HEK293T (cell line): ENCODE results near the gene ABR.

Experiments used
- CTCF ChIA-PET: fragments of 350-600 bp; formaldehyde crosslinking; extraction: SDS; loops from one replicate; lab custom pipeline; 2021; ENCODE audit warnings: antibody characterized with exemption, inconsistent platforms; lab: Yijun Ruan, JAX
- POLR2A ChIA-PET: fragments of 350-600 bp; formaldehyde crosslinking; extraction: SDS; loops from one replicate; lab custom pipeline; 2020; ENCODE audit warnings: antibody characterized with exemption, inconsistent platforms; lab: Yijun Ruan, JAX
- DNase-seq: peaks from one replicate; pipeline ENCODE4 v3.0.0; 2012; ENCODE audit warnings: mixed read lengths; ENCODE audit errors: extremely low spot score
- ARNT ChIP-seq: fragments of 450-650 bp; IDR thresholded peaks from 2 replicates; pipeline ENCODE4 v1.6.1; 2017; ENCODE audit warnings: mild to moderate bottlenecking
- BHLHE40 ChIP-seq: fragments of 450-650 bp; IDR thresholded peaks from 2 replicates; pipeline ENCODE4 v1.6.1; 2016; ENCODE audit warnings: mild to moderate bottlenecking, moderate library complexity, borderline replicate concordance
- CTBP1 ChIP-seq: fragments of 450-650 bp; IDR thresholded peaks from 2 replicates; pipeline ENCODE4 v1.6.1; 2016; ENCODE audit warnings: borderline replicate concordance
- ELF4 ChIP-seq: fragments of 450-650 bp; IDR thresholded peaks from 2 replicates; pipeline ENCODE4 v1.6.1; 2017; ENCODE audit warnings: antibody characterized with exemption
- FOXA1 ChIP-seq: fragments of 450-650 bp; IDR thresholded peaks from 2 replicates; pipeline ENCODE4 v1.6.1; 2016; ENCODE audit warnings: mild to moderate bottlenecking
- FOXK2 ChIP-seq: fragments of 450-650 bp; IDR thresholded peaks from 2 replicates; pipeline ENCODE4 v1.6.1; 2016; ENCODE audit warnings: mild to moderate bottlenecking
- FOXM1 ChIP-seq: fragments of 450-650 bp; IDR thresholded peaks from 2 replicates; pipeline ENCODE4 v1.6.1; 2017; ENCODE audit warnings: mild to moderate bottlenecking, borderline replicate concordance
- HDGF ChIP-seq: fragments of 450-650 bp; IDR thresholded peaks from 2 replicates; pipeline ENCODE4 v1.6.1; 2017; ENCODE audit warnings: antibody characterized with exemption, borderline replicate concordance
- L3MBTL2 ChIP-seq: fragments of 450-650 bp; conservative IDR thresholded peaks from 2 replicates; pipeline ENCODE4 v1.6.1; 2016; ENCODE audit warnings: mild to moderate bottlenecking
- LEF1 ChIP-seq: fragments of 450-650 bp; IDR thresholded peaks from 2 replicates; pipeline ENCODE4 v1.6.1; 2017; ENCODE audit warnings: mild to moderate bottlenecking, borderline replicate concordance
- NFRKB ChIP-seq: fragments of 450-650 bp; IDR thresholded peaks from 2 replicates; pipeline ENCODE4 v1.6.1; 2016; ENCODE audit warnings: mild to moderate bottlenecking, moderate library complexity
- SP1 ChIP-seq: fragments of 450-650 bp; IDR thresholded peaks from 2 replicates; pipeline ENCODE4 v1.6.1; 2017
- SUZ12 ChIP-seq: fragments of 450-650 bp; IDR thresholded peaks from 2 replicates; pipeline ENCODE4 v1.6.1; 2016; ENCODE audit warnings: mild to moderate bottlenecking
- TARDBP ChIP-seq: fragments of 450-650 bp; IDR thresholded peaks from 2 replicates; pipeline ENCODE4 v1.6.1; 2016
- ZNF384 ChIP-seq: fragments of 450-650 bp; IDR thresholded peaks from 2 replicates; pipeline ENCODE4 v1.6.1; 2016
- TF ChIP-seq, protein P1 (sequence below): fragments of 450-650 bp; IDR thresholded peaks from 2 replicates; pipeline ENCODE4 v1.6.1; 2016

ABR gene

DNA sequence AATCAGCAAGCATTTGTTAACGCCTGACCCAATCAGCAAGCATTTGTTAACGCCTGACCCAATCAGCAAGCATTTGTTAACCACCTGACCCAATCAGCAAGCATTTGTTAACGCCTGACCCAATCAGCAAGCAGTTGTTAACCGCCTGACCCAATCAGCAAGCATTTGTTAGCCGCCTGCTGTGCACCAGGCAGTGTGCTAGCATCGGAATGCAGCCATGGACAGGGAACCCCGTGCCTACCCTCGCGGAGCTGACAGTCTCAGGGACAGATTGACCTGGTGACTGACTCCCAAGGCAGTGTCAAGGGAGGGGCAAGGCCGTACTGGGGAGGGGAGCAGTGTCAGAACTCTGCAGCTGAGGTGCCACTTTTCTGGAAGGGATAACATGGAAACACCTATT, 66.9 kb downstream of the ABR start:
- DNase-seq = no peak
- ChIA-PET CTCF (interaction anchor here (0.6 kb wide), 1 partner anchor 75 kb away, joined by 3 read pairs; no protein-coding TSS in a partner anchor), POLR2A (interaction anchor here (0.7 kb wide), 1 partner anchor 70 kb away, joined by 4 read pairs; no protein-coding TSS in a partner anchor)
- no peak for TF ChIP-seq FOXA1
- TF ChIP-seq BHLHE40 = no peak
- no peak for TF ChIP-seq ZNF384
- TF ChIP-seq, protein P1, sequence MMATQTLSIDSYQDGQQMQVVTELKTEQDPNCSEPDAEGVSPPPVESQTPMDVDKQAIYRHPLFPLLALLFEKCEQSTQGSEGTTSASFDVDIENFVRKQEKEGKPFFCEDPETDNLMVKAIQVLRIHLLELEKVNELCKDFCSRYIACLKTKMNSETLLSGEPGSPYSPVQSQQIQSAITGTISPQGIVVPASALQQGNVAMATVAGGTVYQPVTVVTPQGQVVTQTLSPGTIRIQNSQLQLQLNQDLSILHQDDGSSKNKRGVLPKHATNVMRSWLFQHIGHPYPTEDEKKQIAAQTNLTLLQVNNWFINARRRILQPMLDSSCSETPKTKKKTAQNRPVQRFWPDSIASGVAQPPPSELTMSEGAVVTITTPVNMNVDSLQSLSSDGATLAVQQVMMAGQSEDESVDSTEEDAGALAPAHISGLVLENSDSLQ = no peak
- no peak for TF ChIP-seq HDGF
- no peak for TF ChIP-seq TARDBP
- no peak for TF ChIP-seq ARNT
- TF ChIP-seq SP1 = no peak
- TF ChIP-seq ELF4 = no peak
- TF ChIP-seq FOXK2 = no peak
- TF ChIP-seq FOXM1 = no peak
- no peak for TF ChIP-seq LEF1
- TF ChIP-seq L3MBTL2 = no peak
- no peak for TF ChIP-seq NFRKB
- no peak for TF ChIP-seq SUZ12
- no peak for TF ChIP-seq CTBP1

DNA sequence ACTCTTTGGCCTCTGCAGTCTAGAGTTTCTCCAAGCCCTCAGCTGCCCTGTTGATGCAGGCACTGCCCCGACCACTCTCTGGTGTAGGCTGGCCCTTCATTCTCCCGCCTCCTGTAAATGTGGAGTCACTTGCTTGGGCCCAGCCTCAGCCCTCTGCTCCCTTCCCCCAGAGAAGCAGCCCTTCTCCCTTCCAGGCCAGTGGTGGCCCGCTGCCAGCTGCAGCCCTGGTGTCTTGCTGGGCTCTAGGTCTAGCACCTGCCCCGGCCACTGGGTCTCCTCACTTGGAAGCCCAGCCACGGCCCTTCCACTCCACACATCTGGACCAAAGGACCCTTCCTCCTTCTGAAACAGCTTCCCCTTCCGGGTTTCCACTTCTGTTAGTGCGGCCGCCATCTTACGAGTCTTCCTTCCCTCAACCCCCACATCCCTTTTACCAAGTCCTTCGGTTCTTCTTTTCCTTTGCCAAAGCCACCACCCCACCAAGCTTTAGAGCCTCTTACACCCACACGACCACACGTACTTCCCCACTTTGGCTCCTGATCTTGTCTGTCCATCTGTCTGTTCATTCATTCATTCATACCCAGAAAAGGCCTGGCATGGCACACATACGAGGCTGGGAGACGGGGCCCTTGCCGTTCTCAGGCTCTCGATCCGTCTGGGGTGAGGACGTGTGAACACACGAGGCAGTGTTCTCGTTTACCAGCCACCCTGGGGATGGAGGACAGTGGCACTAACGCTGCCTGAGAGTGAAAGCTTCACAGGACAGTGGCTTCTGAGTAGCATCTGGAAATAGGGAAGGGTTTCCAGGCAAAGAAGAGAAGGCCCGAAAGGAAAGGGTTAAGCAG, 68.0 kb downstream of the ABR start:
- ChIA-PET CTCF (interaction anchor here (1.0 to 2.0 kb wide), 2 partner anchors 11 to 35 kb away, joined by 3 to 7 read pairs; no protein-coding TSS in a partner anchor), POLR2A (interaction anchor here (0.7 to 1.6 kb wide), 4 partner anchors 25 to 71 kb away, joined by 3 to 5 read pairs (median 4); no protein-coding TSS in a partner anchor)
- TF ChIP-seq SP1 (no peak), L3MBTL2 (no peak), HDGF (no peak), SUZ12 (no peak), NFRKB (no peak), BHLHE40 (no peak)
- TF ChIP-seq, protein P1 = no peak
- no peak for DNase-seq

DNA sequence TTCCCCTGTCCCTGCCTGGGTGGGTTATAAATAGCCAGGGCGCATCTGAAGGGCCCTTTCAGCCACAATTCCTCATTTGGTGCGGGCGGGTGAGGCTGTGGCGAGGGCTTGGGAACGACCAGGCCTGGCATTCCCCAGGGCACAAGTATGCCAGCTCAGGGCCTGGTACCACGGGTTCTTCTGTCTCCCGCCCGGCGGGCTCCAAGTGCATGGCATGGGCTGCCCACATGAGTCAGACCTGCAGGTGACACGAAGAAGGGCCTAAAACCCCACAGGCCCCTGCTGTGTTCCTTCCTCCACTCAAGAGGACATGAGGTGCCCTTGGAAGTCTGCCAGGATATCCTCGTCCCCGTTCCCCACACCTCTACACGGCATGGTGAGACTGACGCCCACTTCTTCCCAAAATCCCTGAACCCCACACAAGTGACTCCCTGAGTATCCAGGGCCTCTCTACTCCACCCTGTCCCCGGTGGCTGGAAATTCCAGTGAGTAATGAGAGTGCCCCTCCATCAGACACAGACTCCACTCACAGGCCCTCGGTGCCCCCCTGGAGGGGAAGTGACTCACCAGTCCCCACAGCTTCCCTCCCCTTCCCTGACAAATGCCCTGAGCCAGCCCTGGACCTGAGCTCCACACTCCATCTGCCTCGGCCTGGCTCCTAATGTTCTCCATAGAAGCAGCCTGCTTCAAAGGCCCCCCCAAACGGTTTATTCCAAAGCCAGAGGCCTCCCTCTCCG, 68.8 kb downstream of the ABR start:
- no peak for TF ChIP-seq CTBP1
- TF ChIP-seq FOXK2 = no peak
- no peak for TF ChIP-seq HDGF
- no peak for TF ChIP-seq SUZ12
- no peak for TF ChIP-seq ARNT
- no peak for TF ChIP-seq ELF4
- TF ChIP-seq TARDBP = no peak
- TF ChIP-seq SP1 = no peak
- TF ChIP-seq BHLHE40 = no peak
- no peak for TF ChIP-seq NFRKB
- TF ChIP-seq L3MBTL2 = no peak
- TF ChIP-seq, protein P1 = no peak
- no peak for TF ChIP-seq FOXM1
- POLR2A ChIA-PET = interaction anchor here (0.9 to 1.6 kb wide), 4 partner anchors 16 to 66 kb away, joined by 3 to 5 read pairs (median 3); no protein-coding TSS in a partner anchor
- CTCF ChIA-PET = interaction anchor here (1.0 to 2.0 kb wide), 3 partner anchors 12 to 53 kb away, joined by 3 to 7 read pairs (median 7); no protein-coding TSS in a partner anchor
- no peak for DNase-seq

DNA sequence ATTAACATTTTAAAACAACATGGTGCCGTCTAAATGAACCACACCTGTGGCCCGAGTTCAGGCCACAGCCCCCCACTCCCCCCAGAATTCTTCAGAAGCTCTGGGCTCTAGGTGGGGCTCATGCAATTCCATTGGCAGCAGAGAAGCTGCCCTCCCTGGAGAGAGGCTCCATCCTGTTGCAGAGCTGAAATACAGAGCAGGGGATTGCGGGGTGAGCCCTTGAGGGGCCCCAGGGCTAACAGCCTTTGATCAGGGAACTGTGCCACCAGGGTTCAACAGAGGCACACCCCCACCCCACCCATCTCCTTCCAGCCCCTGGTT, 69.3 kb downstream of the ABR start:
- CTCF ChIA-PET = interaction anchor here (1.1 to 2.0 kb wide), 3 partner anchors 12 to 54 kb away, joined by 3 to 7 read pairs (median 7); no protein-coding TSS in a partner anchor
- POLR2A ChIA-PET = interaction anchor here (1.1 to 1.6 kb wide), 3 partner anchors 15 to 67 kb away, joined by 3 to 5 read pairs (median 3); no protein-coding TSS in a partner anchor
- no peak for DNase-seq
- TF ChIP-seq LEF1 (no peak), FOXM1 (no peak), ARNT (no peak), NFRKB (no peak), ZNF384 (no peak), ELF4 (no peak), FOXK2 (no peak), HDGF (no peak), CTBP1 (no peak)
- TF ChIP-seq, protein P1 = no peak
